Fibroblast of villous mesenchyme (primary cell): ENCODE data around the gene S100A8. TPM values are rescaled to one million over a fixed set of nuclear protein-coding genes. Genes with fewer than 3 reads are reported as not detected.

Source experiments
- DNase-seq: peaks from one replicate; pipeline ENCODE4 v3.0.0-alpha.2; 2010; ENCODE audit warnings: low read depth
- H3K4me3 ChIP-seq: 2 replicates; pipeline ENCODE4 v1.5.1; 2011; ENCODE audit warnings: low read depth, mild to moderate bottlenecking, low read length
- small RNA-seq: library from RNA; depleted of rRNA; stranded (forward); fragments of <200 nt; gene quantifications from one replicate; pipeline ENCODE3, GENCODE V24; 2012
- total RNA-seq: library from RNA; depleted of rRNA; stranded (reverse); fragments of >200 nt; gene quantifications from 2 replicates; pipeline ENCODE4 v1.2.3, GENCODE V29; 2012
- TF ChIP-seq, protein P1 (sequence below): IDR thresholded peaks from 2 replicates; pipeline ENCODE4 v1.5.1; 2012; ENCODE audit warnings: low read depth, mild to moderate bottlenecking, low read length; ENCODE audit not compliant: insufficient read depth

The S100A8 gene
- total RNA-seq, 1 donor: not detected

DNA sequence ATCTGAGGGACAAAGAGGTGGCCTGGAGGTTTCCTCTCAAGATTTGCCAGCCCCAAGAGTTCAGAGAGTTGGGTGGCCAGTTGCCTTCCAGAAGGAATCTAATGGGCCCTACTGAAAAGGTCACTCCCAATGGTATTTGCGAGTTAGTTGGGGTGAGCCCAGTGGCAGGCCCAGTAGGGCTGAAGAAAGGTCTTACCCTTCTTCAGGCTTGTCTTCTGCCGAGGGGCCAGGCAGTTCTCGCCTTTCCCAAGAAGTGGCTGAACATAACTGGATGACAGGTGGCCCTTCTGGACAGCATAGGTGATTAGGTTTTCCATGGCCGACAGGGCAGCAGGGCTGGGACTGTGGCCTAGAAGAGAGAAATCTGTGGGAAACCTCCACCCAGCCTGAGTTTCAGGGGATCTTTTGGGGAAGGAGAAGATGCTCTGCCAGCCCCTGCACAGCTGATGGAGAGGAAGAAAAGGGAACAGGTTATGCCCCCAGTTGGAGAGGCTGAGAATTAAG is 49.4 kb downstream of the S100A8 start:
- TF ChIP-seq, protein P1, sequence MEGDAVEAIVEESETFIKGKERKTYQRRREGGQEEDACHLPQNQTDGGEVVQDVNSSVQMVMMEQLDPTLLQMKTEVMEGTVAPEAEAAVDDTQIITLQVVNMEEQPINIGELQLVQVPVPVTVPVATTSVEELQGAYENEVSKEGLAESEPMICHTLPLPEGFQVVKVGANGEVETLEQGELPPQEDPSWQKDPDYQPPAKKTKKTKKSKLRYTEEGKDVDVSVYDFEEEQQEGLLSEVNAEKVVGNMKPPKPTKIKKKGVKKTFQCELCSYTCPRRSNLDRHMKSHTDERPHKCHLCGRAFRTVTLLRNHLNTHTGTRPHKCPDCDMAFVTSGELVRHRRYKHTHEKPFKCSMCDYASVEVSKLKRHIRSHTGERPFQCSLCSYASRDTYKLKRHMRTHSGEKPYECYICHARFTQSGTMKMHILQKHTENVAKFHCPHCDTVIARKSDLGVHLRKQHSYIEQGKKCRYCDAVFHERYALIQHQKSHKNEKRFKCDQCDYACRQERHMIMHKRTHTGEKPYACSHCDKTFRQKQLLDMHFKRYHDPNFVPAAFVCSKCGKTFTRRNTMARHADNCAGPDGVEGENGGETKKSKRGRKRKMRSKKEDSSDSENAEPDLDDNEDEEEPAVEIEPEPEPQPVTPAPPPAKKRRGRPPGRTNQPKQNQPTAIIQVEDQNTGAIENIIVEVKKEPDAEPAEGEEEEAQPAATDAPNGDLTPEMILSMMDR: no peak
- H3K4me3 ChIP-seq: no peak overlapping the region
- DNase-seq: no peak

DNA sequence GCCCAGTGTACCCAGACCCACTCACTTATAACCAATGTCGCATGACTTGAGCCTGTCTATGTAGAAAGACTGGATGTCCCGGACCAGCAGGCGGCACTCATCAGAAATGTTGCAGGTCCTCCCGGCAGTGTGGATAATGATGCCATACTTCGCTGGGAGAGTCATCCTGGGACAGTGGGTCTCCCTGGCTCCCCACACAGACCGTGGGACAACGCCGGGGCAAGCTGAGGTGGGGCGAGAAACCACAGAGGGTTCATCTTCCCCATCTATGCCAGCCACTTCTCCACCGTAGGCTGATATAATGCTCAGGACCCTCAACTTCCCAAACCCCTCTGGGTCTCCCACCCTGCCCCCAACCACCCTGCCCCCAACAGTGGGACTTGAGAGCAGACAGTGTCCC is 50.5 kb downstream of the S100A8 start:
- H3K4me3 ChIP-seq: no peak overlapping the region
- no peak for DNase-seq
- TF ChIP-seq, protein P1: no peak

Small RNAs within 50 kb of the gene (small RNA-seq; reads per million reads assigned to genes)
- not detected for gene S100A15A

Other genes starting within 250 kb of the S100A8 start
- gene SPRR2G, start 240.2 kb downstream of the S100A8 start, total RNA-seq: not detected in 2 replicates
- not detected in 2 replicates for gene LELP1, start 187.6 kb downstream of the S100A8 start, total RNA-seq
- gene PRR9, start 173.5 kb downstream of the S100A8 start, total RNA-seq: under 0.01 TPM in 1 of 2 replicates, not detected in the other
- gene LORICRIN, start 131.4 kb downstream of the S100A8 start, total RNA-seq: not detected in 2 replicates
- gene PGLYRP3, start 78.1 kb downstream of the S100A8 start, total RNA-seq: not detected in 2 replicates
- not detected in 2 replicates for gene PGLYRP4, start 42.2 kb downstream of the S100A8 start, total RNA-seq
- gene S100A9, start 33.2 kb downstream of the S100A8 start, total RNA-seq: not detected in 2 replicates
- gene S100A12, start 15.5 kb downstream of the S100A8 start, total RNA-seq: not detected in 2 replicates
- not detected in 2 replicates for gene S100A7A, start 25.4 kb upstream of the S100A8 start, total RNA-seq
- not detected in 2 replicates for gene S100A7, start 69.6 kb upstream of the S100A8 start, total RNA-seq
- 1,018 and 1,040 TPM in 2 replicates for gene S100A6, start 144.9 kb upstream of the S100A8 start, total RNA-seq
- 0.32 TPM in 1 of 2 replicates, not detected in the other for gene S100A5, start 149.9 kb upstream of the S100A8 start, total RNA-seq
- gene S100A4, start 154.7 kb upstream of the S100A8 start, total RNA-seq: 165 and 507 TPM in 2 replicates
- gene S100A3, start 158.2 kb upstream of the S100A8 start, total RNA-seq: 18.0 and 20.3 TPM in 2 replicates
- gene S100A2, start 174.8 kb upstream of the S100A8 start, total RNA-seq: 0.97 and 2.2 TPM in 2 replicates
- gene S100A16, start 222.1 kb upstream of the S100A8 start, total RNA-seq: 159 and 206 TPM in 2 replicates
- gene S100A14, start 225.3 kb upstream of the S100A8 start, total RNA-seq: not detected in 2 replicates
- gene S100A13, start 236.4 kb upstream of the S100A8 start, total RNA-seq: 160 and 178 TPM in 2 replicates
- gene S100A1, start 237.4 kb upstream of the S100A8 start, total RNA-seq: not detected in 2 replicates
- gene CHTOP, start 243.0 kb upstream of the S100A8 start, total RNA-seq: 41.9 and 47.9 TPM in 2 replicates